Progenitor cell of endocrine pancreas (in vitro differentiated cells): ENCODE results near the gene SIL1. TPM values are rescaled to one million over a fixed set of nuclear protein-coding genes. Genes with fewer than 3 reads are reported as not detected.
"Not testable (repeated sequence)": the region's sequence is repeated elsewhere in the genome, so short reads cannot be mapped to it uniquely, and the experiment has no call there.

Source experiments
- DNase-seq: peaks from one replicate; pipeline ENCODE4 v3.0.0; 2021; ENCODE audit warnings: low spot score; ENCODE audit not compliant: unreplicated experiment
- H3K27ac Mint-ChIP-seq: 2 replicates; pipeline ENCODE4 v1.8.0; 2021; ENCODE audit warnings: mild to moderate bottlenecking, moderate library complexity, mixed read lengths
- H3K27me3 Mint-ChIP-seq: 2 replicates; pipeline ENCODE4 v1.8.0; 2021; ENCODE audit warnings: mixed read lengths
- H3K36me3 Mint-ChIP-seq: 2 replicates; pipeline ENCODE4 v1.8.0; 2022; ENCODE audit warnings: mixed read lengths; ENCODE audit not compliant: insufficient read depth
- H3K4me1 Mint-ChIP-seq: 2 replicates; pipeline ENCODE4 v1.8.0; 2021; ENCODE audit warnings: low read depth, mixed read lengths
- H3K4me3 Mint-ChIP-seq: 2 replicates; pipeline ENCODE4 v1.8.0; 2021; ENCODE audit warnings: low read depth, mild to moderate bottlenecking, moderate library complexity, mixed read lengths
- H3K9me3 Mint-ChIP-seq: 2 replicates; pipeline ENCODE4 v1.8.0; 2021; ENCODE audit warnings: low read depth, mixed read lengths
- CTCF ChIP-seq: fragments of 200-600 bp; sonication (generic); IDR thresholded peaks from one replicate; pipeline ENCODE4 v1.5.0; 2021; ENCODE audit warnings: antibody characterized with exemption, mild to moderate bottlenecking; ENCODE audit not compliant: unreplicated experiment
- total RNA-seq: library from RNA; stranded (reverse); gene quantifications from 2 replicates; pipeline ENCODE4 v1.2.1, GENCODE V29; 2021

The SIL1 gene
- total RNA-seq, 1 donor from 2014 or later, result 26.0 TPM

GRCh38 chr5:138922494-138922893, 275.7 kb downstream of the SIL1 start:
- DNase-seq, result no peak
- peaks cover 26% of the 10 kb centered on the region for H3K36me3 Mint-ChIP-seq
- H3K9me3 Mint-ChIP-seq, result no peaks in the 10 kb centered on the region
- no peak overlapping the region for H3K4me3 Mint-ChIP-seq
- no peak for TF ChIP-seq CTCF
- no peaks in the 10 kb centered on the region for H3K27me3 Mint-ChIP-seq
- H3K4me1 Mint-ChIP-seq, result peaks cover 3% of the 10 kb centered on the region
- H3K27ac Mint-ChIP-seq, result peak overlapping the region; percentile 89

- not testable (repeated sequence) for H3K9me3 Mint-ChIP-seq, H3K27me3 Mint-ChIP-seq, DNase-seq, H3K4me3 Mint-ChIP-seq, H3K4me1 Mint-ChIP-seq
- peaks cover 17% of the 10 kb centered on the region for H3K36me3 Mint-ChIP-seq
- H3K27ac Mint-ChIP-seq, result peak overlapping the region; percentile 52
These were observed 276.8 kb downstream of the SIL1 start for GRCh38 chr5:138921362-138921761.

GRCh38 chr5:138920181-138920580, 278.0 kb downstream of the SIL1 start:
- Mint-ChIP-seq H3K4me3 (no peak overlapping the region), H3K27me3 (no peaks in the 10 kb centered on the region), H3K4me1 (peaks cover 3% of the 10 kb centered on the region), H3K36me3 (peaks cover 19% of the 10 kb centered on the region), H3K27ac (no peak overlapping the region), H3K9me3 (no peaks in the 10 kb centered on the region)
- no peak for DNase-seq
- TF ChIP-seq CTCF, result no peak

- Mint-ChIP-seq H3K36me3 (peaks cover 21% of the 10 kb centered on the region), H3K27me3 (no peaks in the 10 kb centered on the region), H3K4me3 (no peak overlapping the region), H3K9me3 (no peaks in the 10 kb centered on the region), H3K4me1 (peaks cover 3% of the 10 kb centered on the region), H3K27ac (no peak overlapping the region)
- TF ChIP-seq CTCF, result no peak
- no peak for DNase-seq
These were observed 279.5 kb downstream of the SIL1 start for GRCh38 chr5:138918686-138919085.

- Mint-ChIP-seq H3K27ac (no peak overlapping the region), H3K9me3 (no peaks in the 10 kb centered on the region), H3K4me1 (no peaks in the 10 kb centered on the region), H3K4me3 (no peak overlapping the region), H3K27me3 (no peaks in the 10 kb centered on the region), H3K36me3 (peaks cover 22% of the 10 kb centered on the region)
- no peak for TF ChIP-seq CTCF
- DNase-seq, result no peak
These were observed 283.8 kb downstream of the SIL1 start for GRCh38 chr5:138914338-138914737.

- Mint-ChIP-seq H3K27ac (no peak overlapping the region), H3K27me3 (no peaks in the 10 kb centered on the region), H3K4me3 (no peak overlapping the region), H3K9me3 (no peaks in the 10 kb centered on the region), H3K36me3 (peaks cover 18% of the 10 kb centered on the region), H3K4me1 (no peaks in the 10 kb centered on the region)
- no peak for DNase-seq
- TF ChIP-seq CTCF, result no peak
These were observed 284.4 kb downstream of the SIL1 start for GRCh38 chr5:138913773-138914172.
